ENCODE measurements around the gene SYNJ2.

SYNJ2 gene

GRCh38 chr6:157999168-158000051, 17.7 kb downstream of the SYNJ2 start:
- no peak for DNase-seq

GRCh38 chr6:158000530-158001307, 19.1 kb downstream of the SYNJ2 start:
- no peak for DNase-seq

DNA sequence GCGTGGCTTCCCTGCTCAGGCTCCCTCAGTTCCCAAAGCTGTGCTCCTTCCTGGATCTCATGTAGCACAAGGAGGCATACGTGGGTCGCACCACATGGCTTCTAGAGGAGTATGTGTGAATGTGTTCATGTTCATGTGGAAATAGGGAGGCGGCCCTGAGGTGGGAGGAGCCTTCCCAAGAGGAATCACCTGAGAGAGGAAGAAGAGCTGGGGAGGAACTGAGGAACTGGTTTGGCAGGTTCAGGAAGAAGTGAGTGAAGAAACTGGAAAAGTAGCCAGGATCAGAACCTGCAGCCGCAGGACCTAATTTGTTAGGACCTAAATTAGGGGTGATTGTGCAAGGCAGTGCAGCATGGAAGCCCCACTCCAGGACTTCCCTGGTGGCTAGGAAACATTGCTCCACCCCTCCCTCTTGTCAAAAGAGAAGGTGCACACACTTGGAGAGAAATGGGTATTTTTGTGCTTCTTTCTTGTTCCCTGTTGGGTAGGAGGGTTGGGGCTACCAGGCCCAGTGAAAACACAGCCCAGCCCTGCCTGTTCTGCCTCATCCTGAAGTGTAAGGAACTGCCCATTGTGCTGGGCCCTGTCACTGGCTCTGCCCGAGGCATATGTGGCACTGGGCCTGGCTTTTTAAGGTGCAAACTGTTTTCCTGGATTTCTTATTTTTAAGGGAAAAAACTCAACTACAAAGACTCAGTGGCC, 20.7 kb downstream of the SYNJ2 start:
- no peak for DNase-seq

DNA sequence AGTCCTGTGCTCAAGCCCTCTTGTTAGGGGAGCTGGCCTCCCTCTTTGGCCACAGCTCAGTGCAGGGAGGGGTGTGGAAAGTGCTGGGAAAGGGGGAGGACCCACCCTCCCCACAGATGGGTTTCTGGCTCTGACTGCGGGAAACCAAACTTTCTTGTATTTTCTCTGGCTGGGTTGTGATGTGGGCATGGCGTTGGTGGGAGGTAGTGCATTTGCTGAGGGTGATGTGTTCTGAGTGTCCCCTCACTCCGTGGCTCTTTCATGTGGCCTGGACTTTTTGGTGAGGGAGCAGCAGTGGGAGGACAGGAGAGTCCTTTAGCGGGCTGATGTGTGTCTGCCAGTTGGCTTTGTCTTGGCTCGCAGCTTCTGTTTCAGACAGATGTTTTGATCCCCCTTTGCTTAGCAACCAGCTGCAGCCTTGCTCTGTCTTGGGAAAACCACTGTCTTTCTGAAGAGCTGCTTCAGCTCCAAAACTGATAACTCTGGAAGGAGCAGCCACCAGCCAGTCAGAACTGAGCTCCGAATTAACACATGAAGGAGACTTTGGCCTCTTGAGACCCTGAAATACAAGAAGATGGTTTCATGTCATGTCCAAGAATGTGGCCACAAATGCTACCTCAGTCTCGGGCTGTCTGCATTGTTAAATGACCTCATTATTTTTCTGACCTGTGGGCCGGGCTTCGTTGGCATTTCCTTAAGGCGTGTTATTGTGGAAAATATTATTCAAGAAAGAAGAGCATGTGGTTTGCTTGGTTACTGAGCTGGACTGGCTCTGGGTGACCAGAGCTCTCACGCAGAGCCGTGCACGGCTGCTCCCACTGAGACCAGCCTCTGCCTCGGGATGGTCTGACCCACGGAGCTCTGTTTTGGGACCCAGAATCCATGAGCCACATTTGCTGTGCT, 21.5 kb downstream of the SYNJ2 start:
- peak; percentile 58 for DNase-seq

- no peak for DNase-seq
Measured at GRCh38 chr6:158003910-158004700, 22.4 kb downstream of the SYNJ2 start.

- DNase-seq = no peak
Measured at GRCh38 chr6:158004701-158005095, 23.0 kb downstream of the SYNJ2 start.

DNA sequence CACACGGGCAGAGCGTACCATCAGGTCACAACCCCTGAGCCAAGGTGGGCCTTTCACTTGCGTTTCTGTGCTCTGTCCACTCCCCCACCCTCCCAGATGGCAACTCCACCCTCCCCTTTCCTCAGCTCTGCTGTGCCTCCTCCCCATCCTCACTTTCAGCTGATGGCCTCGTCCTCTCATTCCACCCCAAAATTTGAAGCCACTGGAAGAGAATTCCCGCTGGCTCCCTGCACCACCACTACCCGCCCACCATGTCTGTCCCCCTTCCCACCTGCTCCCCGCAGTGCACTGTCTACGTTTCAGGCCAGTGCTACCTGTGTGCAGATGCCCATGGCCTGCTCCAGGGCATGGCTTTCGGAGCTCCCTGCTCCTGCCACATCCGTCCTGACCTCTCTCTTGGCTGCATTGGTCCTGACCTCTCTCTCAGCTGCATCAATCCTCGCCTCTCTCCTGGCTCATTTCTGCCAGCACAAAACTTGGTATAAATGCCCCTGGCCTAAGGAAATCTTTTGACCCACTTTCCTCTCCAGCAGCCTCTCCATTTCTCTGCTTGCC, 24.0 kb downstream of the SYNJ2 start:
- no peak for DNase-seq

GRCh38 chr6:158006331-158006730, 24.7 kb downstream of the SYNJ2 start:
- no peak for DNase-seq

DNA sequence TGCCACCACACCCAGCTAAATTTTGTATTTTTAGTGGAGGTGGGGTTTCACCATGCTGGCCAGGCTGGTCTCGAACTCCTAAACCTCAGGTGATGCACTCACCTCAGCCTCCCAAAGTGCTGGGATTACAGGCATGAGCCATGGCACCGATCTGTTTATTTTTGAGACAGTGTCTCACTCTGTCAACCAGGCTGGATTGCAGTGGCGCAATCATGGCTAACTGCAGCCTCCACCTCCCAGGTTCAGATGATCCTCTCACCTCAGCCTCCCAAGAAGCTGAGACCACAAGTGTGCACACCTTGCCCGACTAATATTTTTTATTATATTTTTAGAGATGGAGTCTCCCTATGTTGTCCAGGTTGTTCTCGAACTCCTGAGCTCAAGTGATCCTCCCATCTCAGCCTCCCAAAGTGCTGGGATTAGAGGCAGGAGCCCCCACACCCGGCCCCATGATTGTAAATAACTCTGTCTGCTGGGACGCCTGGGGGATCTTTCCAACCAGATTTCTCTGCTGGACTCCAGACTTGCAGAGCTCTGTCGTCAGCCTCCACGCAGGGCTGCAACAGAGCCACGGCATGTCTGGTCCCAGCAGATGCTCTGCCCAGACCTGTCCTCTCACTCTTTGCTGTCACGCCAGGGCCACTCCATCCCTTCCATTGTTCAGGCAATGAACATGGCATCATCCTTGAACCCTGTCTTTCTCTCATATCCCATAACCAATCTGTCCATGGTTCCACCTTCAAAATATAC, 25.3 kb downstream of the SYNJ2 start:
- DNase-seq = no peak

DNA sequence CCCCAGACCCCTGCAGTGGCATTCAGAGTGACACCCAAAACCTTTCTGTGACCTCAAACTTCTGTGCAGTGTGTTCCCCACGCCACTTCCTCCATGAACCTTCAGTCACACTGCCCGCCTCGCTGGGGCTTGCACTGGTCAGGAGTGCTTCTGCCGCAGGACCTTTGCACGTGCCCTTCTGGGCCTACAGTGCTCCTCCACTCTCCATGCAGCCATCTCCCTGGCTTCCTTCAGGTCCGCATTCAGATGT, 27.1 kb downstream of the SYNJ2 start:
- no peak for DNase-seq

GRCh38 chr6:158009114-158009891, 27.6 kb downstream of the SYNJ2 start:
- peak; percentile 28 for DNase-seq

DNA sequence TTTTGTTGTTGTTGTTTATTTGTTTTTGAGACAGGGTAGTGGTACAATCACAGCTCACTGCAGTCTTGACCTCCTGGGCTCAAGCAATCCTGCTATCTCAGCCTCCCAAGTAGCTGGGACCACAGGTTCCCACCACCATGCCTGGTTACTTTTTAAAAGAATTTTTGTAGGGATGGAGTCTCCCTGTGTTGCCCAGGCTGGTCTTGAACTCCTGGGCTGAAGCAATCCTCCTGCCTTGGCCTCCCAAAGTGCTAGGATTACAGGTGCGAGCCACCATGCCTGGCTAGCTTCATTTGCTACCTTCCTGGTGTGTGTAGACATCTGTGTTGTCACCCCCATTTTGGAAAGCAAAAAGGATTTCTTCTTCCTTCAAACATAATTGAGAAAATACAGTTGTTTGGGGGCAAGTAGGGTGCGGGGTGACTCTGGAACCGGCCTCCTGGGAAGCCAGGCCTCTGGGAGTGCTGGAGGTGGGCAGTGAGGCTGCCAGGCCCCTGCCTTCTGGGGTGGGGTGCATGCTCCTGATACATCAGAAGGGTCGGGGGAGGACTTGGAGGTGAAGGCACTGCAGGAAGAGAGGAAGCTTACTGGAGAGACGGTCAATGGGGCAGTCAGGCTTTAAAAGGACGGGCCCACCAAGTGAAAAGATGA, 28.4 kb downstream of the SYNJ2 start:
- no peak for DNase-seq

DNA sequence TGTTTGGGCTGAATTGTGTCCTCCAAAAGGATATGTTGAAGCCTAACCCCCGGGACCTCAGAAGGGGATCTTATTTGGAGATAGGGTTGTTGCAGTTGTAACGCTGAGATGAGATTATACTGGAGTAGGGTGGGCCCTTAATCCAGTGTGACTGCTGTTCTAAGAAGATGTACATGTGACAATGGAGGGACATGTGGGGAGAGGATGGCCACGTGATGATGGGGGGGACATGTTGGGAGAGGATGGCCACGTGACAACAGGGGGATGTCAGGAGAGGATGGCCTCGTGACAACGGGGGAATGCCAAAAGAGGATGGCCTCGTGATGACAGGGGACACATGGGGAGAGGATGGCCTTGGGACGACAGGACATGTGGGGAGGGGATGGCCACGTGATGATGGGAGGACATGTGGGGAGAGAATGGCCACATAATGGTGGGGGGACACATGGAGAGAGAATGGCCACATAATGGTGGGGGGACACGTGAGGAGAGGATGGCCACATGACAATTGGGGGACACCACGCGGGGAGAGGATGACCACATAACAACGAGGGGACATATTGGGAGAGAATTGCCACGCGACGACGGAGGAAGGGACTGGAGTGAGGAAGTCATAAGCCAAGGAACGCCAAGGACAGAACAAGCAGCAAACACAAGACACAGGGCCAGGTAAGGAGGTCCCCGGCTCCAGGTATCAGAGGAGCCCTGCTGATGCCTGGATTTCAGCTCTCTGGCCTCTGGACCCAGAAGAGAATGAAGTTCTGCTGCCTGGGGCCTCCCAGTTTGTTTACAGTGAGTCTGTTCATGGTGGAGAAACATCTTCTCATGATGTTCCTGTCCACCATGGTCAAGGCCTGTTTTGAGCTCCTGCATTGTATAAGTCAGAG, 29.2 kb downstream of the SYNJ2 start:
- no peak for DNase-seq

- no peak for DNase-seq
Measured at GRCh38 chr6:158011478-158011920, 29.8 kb downstream of the SYNJ2 start.

DNA sequence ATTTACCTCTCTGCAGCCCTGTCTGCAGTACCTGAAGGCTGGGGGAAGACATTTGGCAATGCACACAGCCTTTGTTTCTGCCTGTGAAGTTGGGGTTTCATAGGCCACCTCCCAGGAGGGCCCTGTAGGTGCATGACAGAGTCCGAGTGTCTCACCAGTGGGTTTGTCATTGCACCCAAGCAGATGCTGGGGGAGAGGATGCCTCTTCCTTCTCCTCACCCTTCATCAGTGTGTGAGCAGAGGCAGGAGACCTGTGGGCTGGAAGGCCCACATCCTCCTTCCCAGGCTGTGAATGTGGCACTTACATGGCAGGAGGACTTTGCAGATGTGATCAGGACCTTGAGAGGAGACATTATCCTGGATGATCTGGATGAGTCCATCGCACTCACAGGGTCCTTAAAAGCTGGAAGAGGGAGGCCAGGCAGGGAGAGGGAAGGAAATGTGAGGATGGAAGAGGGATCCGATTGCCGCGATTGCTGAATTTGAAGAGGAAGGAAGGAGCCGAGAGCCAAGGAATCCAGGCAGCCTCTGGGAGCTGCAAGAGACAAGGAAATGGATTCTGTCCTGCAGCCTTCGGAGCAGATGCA, 30.4 kb downstream of the SYNJ2 start:
- no peak for DNase-seq

DNA sequence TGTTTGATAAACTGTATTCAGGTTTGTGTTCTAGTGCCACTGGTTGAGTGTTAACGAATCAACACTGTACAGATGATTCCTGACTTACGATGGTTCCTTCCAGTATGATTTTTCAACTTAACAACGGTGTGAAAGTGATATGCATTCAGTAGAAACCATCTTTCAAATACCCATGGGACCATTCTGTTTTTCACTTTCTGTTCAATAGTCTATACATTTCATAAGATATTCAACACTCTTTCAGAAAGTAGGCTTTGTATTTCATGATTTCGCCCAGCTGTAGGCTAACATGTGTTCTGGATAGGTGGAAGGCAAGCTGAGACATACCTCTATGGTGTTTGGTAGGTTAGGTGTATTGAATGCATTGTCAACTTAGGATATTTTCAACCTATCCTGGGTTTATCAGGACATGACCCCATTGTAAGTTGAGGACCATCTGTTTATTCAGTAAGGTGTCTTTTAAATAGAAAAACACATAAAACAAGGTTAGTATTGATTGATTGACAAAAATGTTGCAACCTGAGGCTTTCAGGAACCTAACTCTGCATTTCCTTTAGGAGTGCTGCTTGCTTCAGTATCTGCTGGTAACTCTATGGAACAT, 32.3 kb downstream of the SYNJ2 start:
- no peak for DNase-seq

DNA sequence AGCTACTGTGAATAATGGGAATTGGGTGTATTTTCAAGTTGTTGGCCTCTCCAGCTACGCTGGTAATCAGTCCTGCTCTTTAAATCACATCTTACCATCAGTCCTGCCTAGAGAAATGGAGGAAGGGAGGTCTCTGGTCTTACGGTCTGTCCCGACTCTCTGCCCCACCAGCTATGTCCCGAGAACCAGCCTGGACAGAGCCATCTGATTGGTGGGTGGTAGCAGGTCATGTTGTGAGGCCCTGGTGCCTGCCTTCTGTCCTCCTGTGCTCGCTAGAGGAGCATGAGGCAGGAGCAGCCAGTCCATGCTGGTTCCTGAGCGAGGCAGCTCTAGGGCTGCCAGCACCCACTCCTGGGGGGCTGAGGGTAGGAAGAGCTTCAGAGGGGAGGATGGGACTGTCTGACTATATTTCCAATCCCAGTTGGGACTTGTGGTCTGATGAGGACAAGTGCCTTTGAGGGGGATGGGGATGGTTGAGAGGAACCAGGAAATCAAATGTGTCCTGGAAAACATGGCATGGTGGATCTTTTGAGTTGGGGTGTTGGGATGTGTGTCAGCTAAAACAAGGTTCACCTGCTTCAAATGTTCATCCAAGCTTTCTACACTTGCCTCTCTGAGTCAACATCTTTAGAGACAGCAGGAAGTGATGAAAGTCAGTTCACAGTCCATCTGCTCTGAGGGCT, 33.0 kb downstream of the SYNJ2 start:
- DNase-seq = no peak

Data from activated naive CD4-positive, alpha-beta T cell treated with Interleukin-2 at 50 U/mL for 16 hours (primary cell).